ENCODE measurements around the gene ANO3. TPM values are rescaled to one million over a fixed set of nuclear protein-coding genes. Genes with fewer than 3 reads are reported as not detected.

Gene ANO3
- total RNA-seq, 4 donors from 2014 or later = 1.6 to 1.8 TPM; not detected in 2

DNA sequence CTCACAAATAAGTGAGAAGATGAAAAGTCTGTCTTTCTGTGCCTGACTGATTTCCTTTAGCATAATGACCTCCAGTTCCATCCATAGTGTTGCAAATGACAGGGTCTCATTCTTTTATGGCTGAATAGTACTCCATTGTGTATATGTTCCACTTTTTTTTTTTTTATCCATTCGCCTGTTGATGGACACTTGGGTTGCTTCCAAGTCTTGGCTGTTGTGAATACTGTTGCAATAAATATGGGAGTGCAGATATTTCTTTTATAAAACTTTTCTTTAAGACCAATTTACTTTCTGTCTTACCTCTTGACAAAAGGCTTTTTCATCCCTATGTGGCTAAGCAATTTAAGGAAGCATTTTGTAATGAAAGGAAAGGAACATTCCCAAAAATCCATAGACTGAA, 135.6 kb downstream of the ANO3 start:
- H3K9me3 ChIP-seq = no peaks in the 10 kb centered on the region

DNA sequence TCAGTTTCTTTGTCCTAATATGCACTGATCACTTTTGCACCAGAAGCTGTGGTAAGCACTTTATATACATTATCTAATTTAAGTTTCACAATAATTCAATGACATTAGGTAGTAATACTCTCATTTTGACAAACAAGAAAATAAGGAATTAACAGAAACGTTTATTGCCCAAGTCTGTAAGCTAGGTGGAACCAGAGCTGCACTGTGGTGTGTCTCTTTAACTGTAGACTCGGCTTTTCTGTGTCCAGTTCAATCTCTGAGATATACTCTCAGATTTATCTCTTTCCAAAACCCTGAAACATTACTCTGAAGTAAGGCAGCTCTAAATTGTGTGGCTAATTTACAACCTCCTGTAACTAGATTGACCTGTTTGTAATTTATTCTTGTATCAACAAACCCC, 139.1 kb downstream of the ANO3 start:
- no peak overlapping the region for H3K27ac ChIP-seq
- no peak overlapping the region for H3K4me3 ChIP-seq
- H3K4me1 ChIP-seq = no peaks in the 10 kb centered on the region
- no peak for DNase-seq
- H3K9me3 ChIP-seq = no peaks in the 10 kb centered on the region
- H3K27me3 ChIP-seq = no peaks in the 10 kb centered on the region
- TF ChIP-seq POLR2A (IDR thresholded peaks at IDR 0.05) = no peak
- TF ChIP-seq, protein P1, sequence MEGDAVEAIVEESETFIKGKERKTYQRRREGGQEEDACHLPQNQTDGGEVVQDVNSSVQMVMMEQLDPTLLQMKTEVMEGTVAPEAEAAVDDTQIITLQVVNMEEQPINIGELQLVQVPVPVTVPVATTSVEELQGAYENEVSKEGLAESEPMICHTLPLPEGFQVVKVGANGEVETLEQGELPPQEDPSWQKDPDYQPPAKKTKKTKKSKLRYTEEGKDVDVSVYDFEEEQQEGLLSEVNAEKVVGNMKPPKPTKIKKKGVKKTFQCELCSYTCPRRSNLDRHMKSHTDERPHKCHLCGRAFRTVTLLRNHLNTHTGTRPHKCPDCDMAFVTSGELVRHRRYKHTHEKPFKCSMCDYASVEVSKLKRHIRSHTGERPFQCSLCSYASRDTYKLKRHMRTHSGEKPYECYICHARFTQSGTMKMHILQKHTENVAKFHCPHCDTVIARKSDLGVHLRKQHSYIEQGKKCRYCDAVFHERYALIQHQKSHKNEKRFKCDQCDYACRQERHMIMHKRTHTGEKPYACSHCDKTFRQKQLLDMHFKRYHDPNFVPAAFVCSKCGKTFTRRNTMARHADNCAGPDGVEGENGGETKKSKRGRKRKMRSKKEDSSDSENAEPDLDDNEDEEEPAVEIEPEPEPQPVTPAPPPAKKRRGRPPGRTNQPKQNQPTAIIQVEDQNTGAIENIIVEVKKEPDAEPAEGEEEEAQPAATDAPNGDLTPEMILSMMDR (IDR thresholded peaks at IDR 0.05) = no peak
- H3K36me3 ChIP-seq = no peaks in the 10 kb centered on the region
- intact Hi-C loops (cut with DNase I; ENCODE audit: low total_unique reads) = no loop called here

More for the DNA sequence above, 135.6 kb downstream of the ANO3 start:
- Histone ChIP-seq H3K36me3 (no peaks in the 10 kb centered on the region), H3K4me1 (no peaks in the 10 kb centered on the region), H3K4me3 (no peak overlapping the region), H3K27ac (no peak overlapping the region), H3K27me3 (no peaks in the 10 kb centered on the region)
- intact Hi-C loops (cut with DNase I; ENCODE audit: low total_unique reads) = no loop called here
- TF ChIP-seq, protein P1 (IDR thresholded peaks at IDR 0.05) = no peak
- no peak for TF ChIP-seq POLR2A (IDR thresholded peaks at IDR 0.05)
- no peak for DNase-seq

DNA sequence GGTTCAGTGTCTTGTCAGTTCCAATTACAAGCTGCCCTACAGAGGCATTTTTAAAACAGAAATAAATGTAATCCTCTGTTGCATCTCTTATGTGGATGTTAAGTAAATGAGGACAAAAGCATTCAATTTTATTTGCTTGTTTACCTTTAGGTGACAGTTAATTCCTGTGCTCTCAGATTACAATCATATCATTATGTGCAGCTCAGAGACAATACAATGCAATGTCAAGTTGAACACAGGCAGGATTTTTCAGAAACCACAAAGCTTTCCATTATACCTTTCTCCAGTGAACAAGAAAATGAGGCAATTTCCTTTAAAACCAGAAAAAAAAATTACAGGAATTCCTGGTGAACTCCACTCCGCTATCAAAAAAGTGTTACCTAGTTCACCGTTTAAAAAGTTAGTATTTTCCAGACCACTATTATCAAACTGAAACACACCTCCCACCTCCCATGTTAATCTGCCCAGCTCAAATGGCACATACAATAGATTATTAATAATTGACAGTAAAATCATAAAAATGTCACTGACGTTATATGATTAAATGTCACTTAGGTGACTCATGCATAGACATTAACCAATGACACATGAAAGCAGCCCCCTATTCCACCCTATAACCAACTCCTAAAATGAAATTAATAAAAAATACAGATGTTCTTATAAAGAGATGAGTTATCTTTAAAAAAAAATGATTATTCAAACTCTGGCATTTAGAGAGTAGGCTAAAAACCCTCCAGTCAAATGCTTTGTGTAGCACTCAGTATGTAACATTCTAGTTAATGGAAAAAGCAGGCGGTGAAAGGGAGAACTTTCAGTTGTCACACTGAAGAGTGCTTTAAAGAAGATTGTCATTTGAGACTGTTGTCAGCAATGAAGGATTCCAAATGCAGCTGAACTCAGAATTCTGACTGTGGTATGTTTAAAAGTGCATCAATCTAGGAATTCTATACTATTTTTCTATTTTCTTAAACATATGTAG, 141.6 kb downstream of the ANO3 start:
- DNase-seq = no peak
- H3K27me3 ChIP-seq = no peaks in the 10 kb centered on the region
- H3K9me3 ChIP-seq = no peaks in the 10 kb centered on the region
- intact Hi-C loops (cut with DNase I; ENCODE audit: low total_unique reads) = no loop called here
- TF ChIP-seq POLR2A (IDR thresholded peaks at IDR 0.05) = no peak
- TF ChIP-seq, protein P1 (IDR thresholded peaks at IDR 0.05) = no peak
- no peak overlapping the region for H3K27ac ChIP-seq
- H3K36me3 ChIP-seq = no peaks in the 10 kb centered on the region
- H3K4me3 ChIP-seq = no peak overlapping the region
- no peaks in the 10 kb centered on the region for H3K4me1 ChIP-seq

DNA sequence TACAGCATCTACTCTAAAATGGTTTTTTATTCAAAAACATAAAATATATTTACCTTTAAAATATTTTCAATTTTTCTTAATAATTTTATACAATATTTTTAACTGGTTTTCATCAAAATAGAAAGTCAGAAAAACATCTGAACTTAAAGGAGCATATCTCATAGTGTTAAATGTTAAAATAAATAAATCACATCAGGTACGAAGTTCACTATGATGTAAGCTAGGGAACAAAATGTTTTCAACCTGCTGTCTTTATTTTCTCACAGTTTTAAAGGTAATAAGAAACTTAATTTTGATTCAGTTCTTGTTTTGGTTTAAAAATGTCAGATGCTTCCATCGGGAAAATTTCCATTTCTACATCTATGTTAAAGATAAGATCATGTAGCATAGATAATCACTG, 142.5 kb downstream of the ANO3 start:
- no peak overlapping the region for H3K4me3 ChIP-seq
- no peaks in the 10 kb centered on the region for H3K9me3 ChIP-seq
- intact Hi-C loops (cut with DNase I; ENCODE audit: low total_unique reads) = no loop called here
- DNase-seq = no peak
- TF ChIP-seq, protein P1 (IDR thresholded peaks at IDR 0.05) = no peak
- TF ChIP-seq POLR2A (IDR thresholded peaks at IDR 0.05) = no peak
- H3K27me3 ChIP-seq = no peaks in the 10 kb centered on the region
- no peaks in the 10 kb centered on the region for H3K4me1 ChIP-seq
- H3K27ac ChIP-seq = no peak overlapping the region
- H3K36me3 ChIP-seq = no peaks in the 10 kb centered on the region

DNA sequence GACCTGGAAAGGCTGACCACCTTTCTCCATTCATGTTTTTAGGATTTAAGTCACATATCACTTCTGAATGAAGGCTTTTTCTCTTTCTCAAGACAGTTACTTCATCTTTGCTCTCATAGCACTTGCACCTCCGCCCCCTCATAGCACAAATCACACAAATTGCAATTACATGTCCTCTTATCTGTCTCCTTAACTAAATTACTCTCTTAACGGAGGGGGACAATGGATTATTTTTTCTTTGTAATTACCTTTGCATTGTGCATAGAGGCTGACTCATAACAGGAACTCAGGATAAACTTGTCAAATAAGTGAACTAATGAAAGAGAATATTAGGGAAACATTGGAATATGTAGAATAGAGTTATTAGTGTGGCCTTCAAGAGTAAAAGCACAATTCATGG, 145.5 kb downstream of the ANO3 start:
- no peak overlapping the region for H3K4me3 ChIP-seq
- intact Hi-C loops (cut with DNase I; ENCODE audit: low total_unique reads) = no loop called here
- TF ChIP-seq, protein P1 (IDR thresholded peaks at IDR 0.05) = no peak
- no peaks in the 10 kb centered on the region for H3K4me1 ChIP-seq
- H3K9me3 ChIP-seq = no peaks in the 10 kb centered on the region
- no peaks in the 10 kb centered on the region for H3K27me3 ChIP-seq
- no peak overlapping the region for H3K27ac ChIP-seq
- H3K36me3 ChIP-seq = no peaks in the 10 kb centered on the region
- DNase-seq = no peak

Data from uterus (tissue), 4 donors.